Ishikawa (cell line): ENCODE measurements around the gene NKD2.

Source experiments
- CEBPB ChIP-seq: IDR thresholded peaks from 2 replicates; pipeline ENCODE4 v1.6.1; 2012
- CREB1 ChIP-seq: IDR thresholded peaks from 2 replicates; pipeline ENCODE4 v1.6.1; 2012; ENCODE audit warnings: low read depth
- EGR1 ChIP-seq: IDR thresholded peaks from 2 replicates; pipeline ENCODE4 v1.6.1; 2012
- EP300 ChIP-seq: IDR thresholded peaks from 2 replicates; pipeline ENCODE4 v1.6.1; 2012; ENCODE audit warnings: borderline replicate concordance
- FOXM1 ChIP-seq: IDR thresholded peaks from 2 replicates; pipeline ENCODE4 v1.6.1; 2012; ENCODE audit warnings: low read depth, borderline replicate concordance
- MAX ChIP-seq: IDR thresholded peaks from 2 replicates; pipeline ENCODE4 v1.6.1; 2012
- NFIC ChIP-seq: IDR thresholded peaks from 2 replicates; pipeline ENCODE4 v1.6.1; 2012
- RAD21 ChIP-seq: IDR thresholded peaks from 2 replicates; pipeline ENCODE4 v1.6.1; 2012; ENCODE audit warnings: low read depth
- REST ChIP-seq: IDR thresholded peaks from 2 replicates; pipeline ENCODE4 v1.6.1; 2012; ENCODE audit warnings: low read depth, mild to moderate bottlenecking
- TAF1 ChIP-seq: IDR thresholded peaks from 2 replicates; pipeline ENCODE4 v1.6.1; 2012; ENCODE audit warnings: low read depth, mild to moderate bottlenecking
- TCF12 ChIP-seq: IDR thresholded peaks from 2 replicates; pipeline ENCODE4 v1.6.1; 2012; ENCODE audit warnings: low read depth
- TEAD4 ChIP-seq: IDR thresholded peaks from 2 replicates; pipeline ENCODE4 v1.6.1; 2012
- USF1 ChIP-seq: IDR thresholded peaks from 2 replicates; pipeline ENCODE4 v1.6.1; 2012
- YY1 ChIP-seq: IDR thresholded peaks from 2 replicates; pipeline ENCODE4 v1.6.1; 2012; ENCODE audit warnings: low read depth
- ZBTB7A ChIP-seq: IDR thresholded peaks from 2 replicates; pipeline ENCODE4 v1.6.1; 2012; ENCODE audit warnings: low read depth

The NKD2 gene

GRCh38 chr5:999032-999501 is 9.5 kb upstream of the NKD2 start:
- no peak for TF ChIP-seq ZBTB7A
- no peak for TF ChIP-seq USF1
- no peak for TF ChIP-seq NFIC
- TF ChIP-seq YY1, result no peak
- no peak for TF ChIP-seq RAD21
- TF ChIP-seq CREB1, result no peak
- TF ChIP-seq FOXM1, result no peak
- TF ChIP-seq CEBPB, result no peak
- no peak for TF ChIP-seq EGR1
- no peak for TF ChIP-seq MAX
- TF ChIP-seq TAF1, result no peak
- TF ChIP-seq REST, result no peak
- TF ChIP-seq TCF12, result no peak
- no peak for TF ChIP-seq TEAD4
- no peak for TF ChIP-seq EP300

- TF ChIP-seq TEAD4 (no peak), CREB1 (no peak), USF1 (no peak), TAF1 (no peak), MAX (no peak), ZBTB7A (no peak), TCF12 (no peak), YY1 (no peak), RAD21 (no peak), EGR1 (no peak), REST (no peak), EP300 (no peak), CEBPB (no peak)
These were observed 8.9 kb upstream of the NKD2 start for GRCh38 chr5:999724-1000123.

GRCh38 chr5:1000329-1000728 is 8.3 kb upstream of the NKD2 start:
- TF ChIP-seq EGR1 (no peak), TAF1 (no peak), TEAD4 (no peak), RAD21 (no peak), CEBPB (no peak), FOXM1 (no peak), NFIC (no peak), EP300 (no peak), ZBTB7A (no peak), USF1 (no peak), TCF12 (no peak)

GRCh38 chr5:1001406-1002270 is 7.0 kb upstream of the NKD2 start:
- TF ChIP-seq EP300 (no peak), CREB1 (no peak), TAF1 (no peak), TCF12 (no peak), TEAD4 (no peak), CEBPB (no peak), MAX (no peak)

GRCh38 chr5:1002271-1002546 is 6.4 kb upstream of the NKD2 start:
- TF ChIP-seq RAD21 (no peak), EGR1 (no peak), USF1 (no peak), MAX (no peak), FOXM1 (no peak), NFIC (no peak), CEBPB (no peak), CREB1 (no peak), EP300 (no peak), TCF12 (no peak), TEAD4 (no peak), YY1 (no peak)
